GM12875 (cell line): ENCODE results near the gene ZNF710.

Experiments
- H3K4me3 ChIP-seq: one replicate; pipeline ENCODE4 v1.5.1; 2011; ENCODE audit warnings: low read depth, low read length, control low read depth
- TF ChIP-seq, protein P1 (sequence below): IDR thresholded peaks from 2 replicates; pipeline ENCODE4 v1.5.1; 2011; ENCODE audit warnings: low read depth, mild to moderate bottlenecking, control low read depth, inconsistent platforms, low read length, moderate library complexity, borderline replicate concordance; ENCODE audit not compliant: insufficient read depth

ZNF710 gene

DNA sequence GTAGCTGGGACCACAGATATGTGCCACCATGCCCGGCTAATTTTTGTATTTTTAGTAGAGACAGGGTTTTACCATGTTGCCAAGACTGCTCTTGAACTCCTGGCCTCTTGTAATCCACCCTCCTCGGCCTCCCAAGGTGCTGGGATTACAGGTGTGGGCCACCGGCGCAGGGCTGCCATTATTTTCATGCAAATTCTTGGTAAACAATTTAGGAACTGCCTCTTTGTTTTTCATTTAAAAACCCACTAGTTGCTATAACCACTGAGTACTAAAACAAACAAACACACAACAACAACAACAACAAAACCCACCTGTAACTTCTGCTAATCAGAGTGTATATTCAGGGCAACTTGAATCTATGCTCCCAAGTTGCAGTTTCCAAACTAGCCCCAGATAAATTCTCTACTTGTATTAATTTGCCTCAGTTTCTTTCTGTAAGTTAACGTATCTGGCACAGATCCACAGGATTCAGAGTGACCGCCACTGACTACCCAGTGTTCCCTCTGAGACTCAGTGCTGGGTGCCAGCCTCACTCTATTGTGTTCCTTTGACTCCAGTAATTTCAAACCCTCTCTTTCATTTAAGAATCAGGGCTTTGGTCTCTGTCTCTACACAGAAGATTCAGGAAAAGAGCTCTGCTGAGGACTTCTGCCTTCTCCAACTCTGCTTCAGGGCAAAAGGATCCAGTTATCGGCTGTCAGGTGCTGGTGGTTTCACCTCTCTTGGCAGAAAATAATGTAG lies 18.6 kb upstream of the ZNF710 start:
- no peak overlapping the region for H3K4me3 ChIP-seq
- TF ChIP-seq, protein P1, sequence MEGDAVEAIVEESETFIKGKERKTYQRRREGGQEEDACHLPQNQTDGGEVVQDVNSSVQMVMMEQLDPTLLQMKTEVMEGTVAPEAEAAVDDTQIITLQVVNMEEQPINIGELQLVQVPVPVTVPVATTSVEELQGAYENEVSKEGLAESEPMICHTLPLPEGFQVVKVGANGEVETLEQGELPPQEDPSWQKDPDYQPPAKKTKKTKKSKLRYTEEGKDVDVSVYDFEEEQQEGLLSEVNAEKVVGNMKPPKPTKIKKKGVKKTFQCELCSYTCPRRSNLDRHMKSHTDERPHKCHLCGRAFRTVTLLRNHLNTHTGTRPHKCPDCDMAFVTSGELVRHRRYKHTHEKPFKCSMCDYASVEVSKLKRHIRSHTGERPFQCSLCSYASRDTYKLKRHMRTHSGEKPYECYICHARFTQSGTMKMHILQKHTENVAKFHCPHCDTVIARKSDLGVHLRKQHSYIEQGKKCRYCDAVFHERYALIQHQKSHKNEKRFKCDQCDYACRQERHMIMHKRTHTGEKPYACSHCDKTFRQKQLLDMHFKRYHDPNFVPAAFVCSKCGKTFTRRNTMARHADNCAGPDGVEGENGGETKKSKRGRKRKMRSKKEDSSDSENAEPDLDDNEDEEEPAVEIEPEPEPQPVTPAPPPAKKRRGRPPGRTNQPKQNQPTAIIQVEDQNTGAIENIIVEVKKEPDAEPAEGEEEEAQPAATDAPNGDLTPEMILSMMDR = no peak

DNA sequence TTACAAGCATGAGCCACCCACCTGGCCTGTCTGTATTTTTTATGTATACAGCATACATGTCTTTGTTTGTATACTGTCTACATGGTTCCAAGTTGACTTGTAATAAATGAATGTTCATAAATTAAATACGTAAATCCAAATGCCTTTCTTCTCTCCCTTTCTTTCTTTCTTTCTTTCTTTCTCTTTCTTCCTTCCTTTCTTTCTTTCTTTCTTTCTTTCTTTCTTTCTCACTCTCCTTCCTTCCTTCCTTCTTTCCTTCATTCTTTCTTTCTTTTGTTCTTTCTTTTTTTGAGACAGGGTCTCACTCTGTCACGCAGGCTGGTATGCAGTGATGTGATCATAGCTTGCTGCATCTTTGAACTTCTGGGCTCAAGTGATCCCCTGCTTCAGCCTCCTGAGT lies 17.1 kb upstream of the ZNF710 start:
- TF ChIP-seq, protein P1 = no peak
- no peak overlapping the region for H3K4me3 ChIP-seq

DNA sequence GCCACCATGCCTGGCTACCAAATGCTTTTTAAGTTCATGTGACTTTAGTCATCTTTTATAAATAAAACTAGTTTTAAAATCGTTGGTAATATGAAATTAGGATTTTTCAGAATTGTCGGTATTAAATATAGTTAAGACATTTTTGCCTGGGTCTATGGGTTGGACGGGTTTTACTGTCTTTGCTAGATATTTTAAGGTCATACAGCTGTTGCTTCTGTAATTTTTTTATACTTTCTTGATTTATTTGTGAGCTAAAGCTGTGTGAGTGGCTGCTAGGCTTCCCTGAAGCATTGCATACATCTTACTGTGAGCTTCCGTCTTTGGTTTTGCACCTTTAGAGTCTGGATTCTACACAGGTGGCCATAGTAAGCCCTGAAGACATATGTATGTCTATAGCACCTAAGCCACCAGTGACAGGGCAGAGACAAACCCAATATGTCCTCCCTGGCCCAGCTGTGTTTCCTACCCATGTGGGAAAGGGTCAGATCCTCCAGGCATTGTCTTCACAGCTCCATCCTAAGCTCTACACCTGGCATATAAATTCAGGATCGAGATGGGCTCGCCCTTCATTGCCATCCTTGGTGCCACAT lies 16.6 kb upstream of the ZNF710 start:
- no peak overlapping the region for H3K4me3 ChIP-seq

DNA sequence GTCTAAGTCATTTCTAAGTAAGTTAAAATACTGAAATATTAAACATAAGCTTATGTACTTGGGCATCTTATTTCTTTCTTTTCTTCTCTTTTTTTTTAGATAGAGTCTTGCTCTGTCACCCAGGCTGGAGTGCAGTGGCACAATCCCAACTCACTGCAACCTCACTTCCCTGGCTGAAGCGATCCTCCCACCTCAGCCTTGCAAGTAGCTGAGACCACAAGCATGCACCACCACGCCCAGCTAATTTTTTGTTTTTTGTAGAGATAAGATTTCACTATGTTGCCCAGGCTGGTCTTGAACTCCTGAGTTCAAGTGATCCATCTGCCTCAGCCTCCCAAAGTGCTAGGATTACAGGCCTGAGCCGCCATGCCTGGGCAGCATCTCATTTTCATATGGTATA lies 16.0 kb upstream of the ZNF710 start:
- H3K4me3 ChIP-seq = no peak overlapping the region
- TF ChIP-seq, protein P1 = no peak

More for the DNA sequence above, 16.6 kb upstream of the ZNF710 start:
- TF ChIP-seq, protein P1 = no peak

DNA sequence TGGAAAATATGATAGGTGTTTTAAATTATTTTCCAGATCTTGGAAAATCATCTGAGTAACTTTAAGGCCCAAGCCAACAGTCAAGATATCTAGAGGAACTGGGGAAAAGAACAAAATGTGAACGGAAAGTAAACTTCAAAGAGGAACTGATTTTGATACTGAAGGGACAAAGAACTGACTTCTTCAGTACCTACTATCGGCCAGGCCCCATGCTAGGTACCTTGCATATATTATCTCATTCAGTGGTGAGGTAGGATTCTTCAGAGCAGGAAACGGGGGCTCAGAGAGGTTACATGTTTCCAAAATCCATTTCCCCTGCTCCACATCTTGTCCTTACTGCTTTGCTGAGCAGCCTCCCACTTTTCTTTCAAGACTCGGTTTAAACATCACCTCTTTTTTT lies 9.8 kb upstream of the ZNF710 start:
- H3K4me3 ChIP-seq = no peak overlapping the region
- TF ChIP-seq, protein P1 = no peak

DNA sequence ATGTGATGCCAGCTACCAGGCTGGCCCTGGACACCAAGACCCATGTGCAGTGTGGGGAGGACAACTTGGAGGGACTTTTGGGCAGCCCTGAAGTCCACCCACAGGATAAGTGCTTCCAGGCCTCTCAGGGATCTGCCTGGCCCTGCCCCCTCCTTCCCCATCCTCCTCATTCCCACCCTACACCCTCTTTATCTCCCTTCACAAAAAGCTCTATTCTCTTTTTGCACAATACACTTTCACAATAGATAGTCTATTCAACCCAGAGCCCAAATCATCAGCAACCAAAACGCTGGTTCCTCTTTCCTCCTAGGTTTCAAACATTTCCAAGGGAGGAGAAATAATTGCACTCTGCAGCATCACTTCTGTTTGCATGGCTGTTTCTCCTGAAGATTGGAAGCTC lies 7.8 kb upstream of the ZNF710 start:
- H3K4me3 ChIP-seq = no peak overlapping the region
- TF ChIP-seq, protein P1 = no peak

DNA sequence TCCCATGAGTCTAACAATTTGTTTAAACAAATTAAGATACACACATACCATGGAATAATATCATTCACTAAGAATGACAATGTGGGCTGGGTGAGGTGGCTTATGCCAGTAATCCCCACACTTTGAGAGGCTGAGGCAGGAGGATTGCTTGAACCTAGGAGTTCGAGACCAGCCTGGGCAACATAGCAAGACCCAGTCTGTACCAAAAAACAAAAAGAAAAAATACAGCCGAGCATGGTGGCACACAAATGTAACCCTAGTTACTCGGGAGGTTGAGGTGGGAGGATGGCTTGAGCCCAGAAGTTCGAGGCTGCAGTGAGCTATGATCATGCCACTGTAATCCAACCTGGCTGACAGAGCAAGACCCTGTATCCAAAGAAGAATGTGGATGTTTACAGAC lies 4.0 kb upstream of the ZNF710 start:
- TF ChIP-seq, protein P1 = no peak
- no peak overlapping the region for H3K4me3 ChIP-seq
